Upper lobe of left lung (tissue), 4 donors: ENCODE results near the gene SH3PXD2A.

Experiments used
- CTCF ChIP-seq, 6 experiments: fragments of 450-650 bp in 4 of 6; fragments of 200-600 bp in 2 of 6; sonication (generic) in 2 of 6; IDR thresholded peaks; one replicate each; pipeline ENCODE4 v1.5.1; 2016 to 2019; ENCODE audit warnings: antibody characterized with exemption in 6 of 6
- EP300 ChIP-seq, 4 donors: sonication (generic); formaldehyde crosslinking; IDR thresholded peaks; one replicate each; pipeline ENCODE4 v1.5.1; 2017; ENCODE audit warnings: antibody characterized with exemption in 4 of 4, control low read depth in 2 of 4
- POLR2A ChIP-seq, 4 donors: fragments of 450-650 bp; IDR thresholded peaks; one replicate each; pipeline ENCODE4 v1.5.1; 2016 to 2017; ENCODE audit warnings: antibody characterized with exemption in 4 of 4, mild to moderate bottlenecking in 2 of 4
- POLR2AphosphoS5 ChIP-seq, 2 donors: sonication (generic); formaldehyde crosslinking; IDR thresholded peaks; one replicate each; pipeline ENCODE4 v1.5.1; 2017; ENCODE audit warnings: antibody characterized with exemption in 2 of 2

GRCh38 chr10:103687718-103688117 lies 167.7 kb downstream of the SH3PXD2A start:
- TF ChIP-seq POLR2A (IDR thresholded peaks at IDR 0.05) (no peak), CTCF (IDR thresholded peaks at IDR 0.05) (no peak), POLR2AphosphoS5 (IDR thresholded peaks at IDR 0.05) (no peak), EP300 (IDR thresholded peaks at IDR 0.05) (no peak)
